GM12875 (cell line): ENCODE results near the gene ADAP1.

Source experiments
- H3K4me3 ChIP-seq: one replicate; pipeline ENCODE4 v1.5.1; 2011; ENCODE audit warnings: low read depth, low read length, control low read depth
- TF ChIP-seq, protein P1 (sequence below): IDR thresholded peaks from 2 replicates; pipeline ENCODE4 v1.5.1; 2011; ENCODE audit warnings: low read depth, mild to moderate bottlenecking, control low read depth, inconsistent platforms, low read length, moderate library complexity, borderline replicate concordance; ENCODE audit not compliant: insufficient read depth

The ADAP1 gene

DNA sequence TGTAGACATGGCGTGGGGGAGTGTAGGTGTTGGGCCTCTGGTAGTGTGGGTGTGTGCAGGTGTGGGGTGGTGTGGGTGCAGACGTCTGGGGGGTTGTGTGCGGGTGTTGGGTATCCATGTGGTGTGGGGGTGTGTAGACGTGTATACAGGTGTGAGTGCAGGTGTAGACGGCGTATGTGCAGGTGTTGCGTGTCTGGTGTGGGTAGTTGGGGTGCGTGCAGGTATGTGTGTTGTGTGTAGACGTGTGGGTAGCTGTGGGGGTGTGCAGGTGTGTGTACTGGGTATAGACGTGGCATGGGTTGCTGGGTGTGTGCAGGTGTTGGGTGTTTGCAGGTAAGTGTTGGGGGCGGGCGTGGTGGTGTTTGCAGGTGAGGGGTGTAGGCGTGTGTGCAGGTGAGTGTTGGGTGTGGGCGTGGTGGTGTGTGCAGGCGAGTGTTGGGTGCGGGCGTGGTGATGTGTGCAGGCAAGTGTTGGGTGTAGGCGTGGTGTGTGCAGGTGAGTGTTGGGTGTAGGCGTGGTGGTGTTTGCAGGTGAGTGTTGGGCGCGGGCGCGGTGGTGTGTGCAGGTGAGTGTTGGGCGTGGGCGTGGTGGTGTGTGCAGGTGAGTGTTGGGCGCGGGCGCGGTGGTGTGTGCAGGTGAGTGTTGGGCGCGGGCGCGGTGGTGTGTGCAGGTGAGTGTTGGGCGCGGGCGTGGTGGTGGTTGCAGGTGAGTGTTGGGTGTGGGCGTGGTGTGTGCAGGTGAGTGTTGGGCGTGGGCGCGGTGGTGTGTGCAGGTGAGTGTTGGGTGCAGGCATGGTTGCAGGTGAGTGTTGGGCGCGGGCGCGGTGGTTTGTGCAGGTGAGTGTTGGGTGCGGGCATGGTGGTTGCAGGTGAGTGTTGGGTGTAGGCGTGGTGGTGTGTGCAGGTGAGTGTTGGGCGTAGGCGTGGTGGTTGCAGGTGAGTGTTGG, 61.6 kb downstream of the ADAP1 start:
- no peak overlapping the region for H3K4me3 ChIP-seq
- TF ChIP-seq, protein P1, sequence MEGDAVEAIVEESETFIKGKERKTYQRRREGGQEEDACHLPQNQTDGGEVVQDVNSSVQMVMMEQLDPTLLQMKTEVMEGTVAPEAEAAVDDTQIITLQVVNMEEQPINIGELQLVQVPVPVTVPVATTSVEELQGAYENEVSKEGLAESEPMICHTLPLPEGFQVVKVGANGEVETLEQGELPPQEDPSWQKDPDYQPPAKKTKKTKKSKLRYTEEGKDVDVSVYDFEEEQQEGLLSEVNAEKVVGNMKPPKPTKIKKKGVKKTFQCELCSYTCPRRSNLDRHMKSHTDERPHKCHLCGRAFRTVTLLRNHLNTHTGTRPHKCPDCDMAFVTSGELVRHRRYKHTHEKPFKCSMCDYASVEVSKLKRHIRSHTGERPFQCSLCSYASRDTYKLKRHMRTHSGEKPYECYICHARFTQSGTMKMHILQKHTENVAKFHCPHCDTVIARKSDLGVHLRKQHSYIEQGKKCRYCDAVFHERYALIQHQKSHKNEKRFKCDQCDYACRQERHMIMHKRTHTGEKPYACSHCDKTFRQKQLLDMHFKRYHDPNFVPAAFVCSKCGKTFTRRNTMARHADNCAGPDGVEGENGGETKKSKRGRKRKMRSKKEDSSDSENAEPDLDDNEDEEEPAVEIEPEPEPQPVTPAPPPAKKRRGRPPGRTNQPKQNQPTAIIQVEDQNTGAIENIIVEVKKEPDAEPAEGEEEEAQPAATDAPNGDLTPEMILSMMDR, result no peak

DNA sequence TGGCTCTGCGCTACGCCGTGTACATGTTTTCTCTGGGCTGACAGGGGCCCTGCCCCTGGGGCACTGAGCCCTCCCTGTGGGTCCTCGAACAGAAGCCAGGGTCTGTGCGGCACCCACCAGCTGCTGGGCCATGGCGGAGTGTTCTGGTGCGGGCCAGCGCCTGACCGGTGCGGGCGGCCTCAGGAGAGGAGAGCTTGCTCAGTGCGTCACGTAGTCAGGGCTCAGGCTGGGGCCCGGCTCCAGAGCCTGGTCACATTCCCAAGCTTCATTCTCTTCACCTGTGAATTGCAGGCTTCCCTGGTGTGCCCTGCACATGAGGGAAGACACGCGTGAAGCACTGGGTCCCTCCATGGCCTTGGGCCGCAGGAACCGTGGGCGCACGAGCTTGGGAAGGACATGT, 62.7 kb downstream of the ADAP1 start:
- TF ChIP-seq, protein P1, result no peak

DNA sequence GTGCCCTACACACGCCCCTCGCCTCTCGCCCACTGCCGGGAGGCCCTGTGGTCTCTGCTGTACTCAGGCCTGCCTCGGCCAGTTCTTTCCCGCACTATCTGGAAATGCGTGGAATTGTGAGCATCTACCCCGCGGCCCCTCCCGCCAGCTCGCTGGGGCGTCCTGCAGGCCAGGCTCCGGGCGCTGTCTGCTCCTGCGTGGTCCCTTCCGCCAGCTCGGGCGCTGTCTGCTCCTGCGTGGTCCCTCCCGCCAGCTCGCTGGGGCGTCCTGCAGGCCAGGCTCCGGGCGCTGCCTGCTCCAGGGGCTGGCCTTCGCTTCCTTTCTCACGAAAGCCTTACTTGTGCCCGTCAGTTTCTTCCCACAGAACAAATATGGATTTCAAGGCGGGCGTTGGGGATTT, 63.2 kb downstream of the ADAP1 start:
- no peak overlapping the region for H3K4me3 ChIP-seq
- TF ChIP-seq, protein P1, result no peak

More for the DNA sequence above, 62.7 kb downstream of the ADAP1 start:
- no peak overlapping the region for H3K4me3 ChIP-seq

DNA sequence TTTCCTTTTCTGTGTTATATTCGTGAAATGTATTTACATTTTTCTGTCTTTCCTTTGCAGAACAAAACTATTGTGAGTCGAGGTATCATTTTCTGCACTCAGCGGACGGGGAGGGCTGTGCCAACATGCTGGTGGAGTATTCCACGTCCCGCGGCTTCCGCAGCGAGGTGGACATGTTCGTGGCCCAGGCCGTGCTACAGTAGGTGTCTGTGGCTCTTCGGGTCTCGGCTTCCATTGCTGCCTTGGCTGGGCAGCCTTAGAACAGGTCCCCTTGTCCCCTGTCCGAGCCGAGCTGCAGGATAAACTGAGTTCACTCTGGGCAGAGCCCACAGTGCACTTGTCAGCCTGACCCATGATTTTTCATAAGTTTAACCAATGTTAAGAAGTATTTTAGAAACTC, 63.6 kb downstream of the ADAP1 start:
- TF ChIP-seq, protein P1, result no peak

DNA sequence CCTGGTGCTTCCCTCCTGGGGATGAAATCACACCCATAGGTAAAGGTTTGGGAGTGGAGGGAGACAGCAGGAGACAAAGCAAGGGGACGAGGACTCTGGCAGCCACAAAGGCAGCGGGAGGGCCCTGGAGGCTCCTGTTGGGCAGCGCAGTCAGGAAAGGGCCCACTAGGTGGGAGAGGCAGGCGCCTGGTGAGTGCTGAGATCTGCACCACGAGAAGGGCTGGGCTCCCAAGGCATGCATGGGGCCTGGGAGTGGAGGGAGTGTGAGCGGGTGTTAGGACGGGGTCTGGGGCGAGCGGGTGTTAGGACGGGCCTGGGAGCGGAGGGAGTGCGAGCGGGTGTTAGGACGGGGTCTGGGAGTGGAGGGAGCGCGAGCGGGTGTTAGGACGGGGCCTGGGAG, 65.1 kb downstream of the ADAP1 start:
- no peak overlapping the region for H3K4me3 ChIP-seq
- TF ChIP-seq, protein P1, result no peak

More for the DNA sequence above, 63.6 kb downstream of the ADAP1 start:
- no peak overlapping the region for H3K4me3 ChIP-seq

DNA sequence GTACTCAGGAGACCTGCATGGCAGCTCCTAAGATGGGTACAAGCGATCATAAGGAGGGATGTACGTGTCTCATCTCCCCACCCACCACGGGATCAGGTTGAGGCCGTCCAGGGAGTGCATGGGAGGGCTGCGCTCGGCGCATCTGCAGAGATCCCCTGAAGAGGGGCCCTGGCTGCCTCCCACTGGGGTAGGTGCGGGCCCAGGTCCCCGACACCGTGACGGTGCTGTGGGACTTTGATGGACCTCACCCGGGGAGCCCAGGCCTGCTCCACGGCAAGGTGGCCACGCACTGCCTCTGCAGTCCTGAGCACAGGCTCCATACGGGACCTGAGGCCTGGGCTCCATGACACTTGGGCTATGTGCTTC, 65.5 kb downstream of the ADAP1 start:
- H3K4me3 ChIP-seq, result no peak overlapping the region

More for the DNA sequence above, 65.5 kb downstream of the ADAP1 start:
- TF ChIP-seq, protein P1, result no peak
